GM12878 (cell line): ENCODE measurements around the gene GPR18. TPM values are rescaled to one million over a fixed set of nuclear protein-coding genes. Genes with fewer than 3 reads are reported as not detected.
A peak's percentile ranks its signal among the peaks of the same experiment; 100 is the strongest.

Experiments used
- ATAC-seq: fragments of 200-7000 bp; cut with Tn5 transposase; 3 replicates; pipeline ENCODE4 v1.9.1; 2020; ENCODE audit warnings: mild to moderate bottlenecking, moderate library complexity
- BruUV-seq: library from RNA; stranded (reverse); fragments of 400-500 nt; replicated peaks from 2 replicates; lab custom pipeline; 2021; lab: Mats Ljungman, UMichigan
- CTCF ChIA-PET: fragments of 300-600 bp; sonication (Branson Sonifier 250); formaldehyde crosslinking; extraction: SDS; loops from one replicate; lab custom pipeline; 2021; ENCODE audit warnings: inconsistent platforms; lab: Yijun Ruan, JAX
- POLR2A ChIA-PET: fragments of 350-600 bp; formaldehyde crosslinking; extraction: SDS; loops from one replicate; lab custom pipeline; 2021; ENCODE audit warnings: inconsistent platforms; lab: Charles Lee
- RAD21 ChIA-PET: fragments of 300-600 bp; sonication (Branson Sonifier 250); formaldehyde crosslinking; loops from one replicate; lab custom pipeline; 2023; ENCODE audit warnings: antibody characterized with exemption; ENCODE audit not compliant: unreplicated experiment; lab: Charles Lee
- SMC1A ChIA-PET: fragments of 300-600 bp; sonication (Branson Sonifier 250); formaldehyde crosslinking; loops from one replicate; lab custom pipeline; 2023; ENCODE audit not compliant: unreplicated experiment, uncharacterized antibody; lab: Charles Lee
- DNase-seq: peaks from one replicate; pipeline ENCODE4 v3.0.0-alpha.2; 2011; ENCODE audit warnings: low read depth, low spot score
- FAIRE-seq: peaks from 3 replicates; lab custom pipeline; 2011; peaks lifted over from hg19 to GRCh38; lab: Jason Lieb, UNC
- H2AFZ ChIP-seq: 2 replicates; pipeline ENCODE4 v1.6.0; 2011; ENCODE audit warnings: low read depth, low read length, control low read depth; ENCODE audit not compliant: control insufficient read depth
- H3K27ac ChIP-seq: 2 replicates; pipeline ENCODE4 v1.5.1; 2011; ENCODE audit warnings: control low read depth; ENCODE audit not compliant: control insufficient read depth, insufficient read depth
- H3K27me3 ChIP-seq, 2 experiments: replicated peaks in 1 of 2; 2 replicates each; pipeline versions ENCODE4 v1.6.0 to v1.6.1; 2011; ENCODE audit warnings: low read length in 1 of 2; ENCODE audit not compliant: control insufficient read depth in 2 of 2, insufficient read depth in 2 of 2
- H3K36me3 ChIP-seq, 2 experiments: 2 replicates each; pipeline ENCODE4 v1.5.1; 2011; ENCODE audit warnings: low read length in 1 of 2; ENCODE audit not compliant: control insufficient read depth in 2 of 2, insufficient read depth in 2 of 2
- H3K4me1 ChIP-seq: 2 replicates; pipeline ENCODE4 v1.6.1; 2011; ENCODE audit warnings: mild to moderate bottlenecking, low read length, moderate library complexity, mixed read lengths; ENCODE audit not compliant: control insufficient read depth, insufficient read depth
- H3K4me2 ChIP-seq: 2 replicates; pipeline ENCODE4 v1.6.0; 2011; ENCODE audit warnings: control low read depth; ENCODE audit not compliant: control insufficient read depth, insufficient read depth
- H3K4me3 ChIP-seq: fragments of 200-600 bp; sonication (generic); 2 replicates; pipeline ENCODE4 v1.5.1; 2016
- H3K79me2 ChIP-seq: 2 replicates; pipeline ENCODE4 v1.6.0; 2011; ENCODE audit warnings: low read length; ENCODE audit not compliant: control insufficient read depth, insufficient read depth
- H3K9ac ChIP-seq: 2 replicates; pipeline ENCODE4 v1.8.0; 2011; ENCODE audit warnings: low read length, control low read depth, mixed read lengths; ENCODE audit not compliant: control insufficient read depth, insufficient read depth
- H3K9me3 ChIP-seq: replicated peaks from 3 replicates; pipeline ENCODE4 v1.5.1; 2011; ENCODE audit warnings: mild to moderate bottlenecking, low read length; ENCODE audit not compliant: control insufficient read depth, insufficient read depth
- H4K20me1 ChIP-seq: 2 replicates; pipeline ENCODE4 v1.6.0; 2011; ENCODE audit not compliant: control insufficient read depth, insufficient read depth
- CBX3 ChIP-seq: fragments of 200-600 bp; sonication (generic); IDR thresholded peaks from 2 replicates; pipeline ENCODE4 v1.6.1; 2016; ENCODE audit warnings: low read depth, borderline replicate concordance
- EP300 ChIP-seq, 2 experiments: fragments of 150-350 bp in 1 of 2; IDR thresholded peaks; 2 replicates each; pipeline ENCODE4 v1.6.1; 2011 to 2012; ENCODE audit warnings: low read depth in 2 of 2, low read length in 2 of 2, borderline replicate concordance in 1 of 2, improper control_type of control experiment in 1 of 2, inconsistent platforms in 1 of 2; ENCODE audit not compliant: control insufficient read depth in 1 of 2
- LARP7 ChIP-seq: fragments of 450-650 bp; IDR thresholded peaks from 2 replicates; pipeline ENCODE4 v1.6.1; 2017; ENCODE audit warnings: mild to moderate bottlenecking
- NRF1 ChIP-seq: conservative IDR thresholded peaks from 2 replicates; pipeline ENCODE4 v1.6.1; 2011; ENCODE audit warnings: mild to moderate bottlenecking, low read depth, low read length, improper control_type of control experiment
- RCOR1 ChIP-seq: conservative IDR thresholded peaks from 2 replicates; pipeline ENCODE4 v1.6.1; 2012; ENCODE audit warnings: low read depth, low read length, improper control_type of control experiment
- RUNX3 ChIP-seq: IDR thresholded peaks from 2 replicates; pipeline ENCODE4 v1.6.1; 2012; ENCODE audit warnings: low read length, inconsistent platforms
- SPI1 ChIP-seq: IDR thresholded peaks from 2 replicates; pipeline ENCODE4 v1.6.1; 2011; ENCODE audit warnings: low read depth, mild to moderate bottlenecking, low read length, moderate library complexity, borderline replicate concordance; ENCODE audit not compliant: insufficient read depth
- WGBS: methylation state at CpG from one replicate; pipeline ENCODE4 v1.1.6; 2016; ENCODE audit warnings: low lambda C conversion rate; ENCODE audit not compliant: insufficient replicate concordance, insufficient coverage; ENCODE audit errors: missing lambda C conversion rate; 5-methylcytosine and 5-hydroxymethylcytosine counted together
- in situ Hi-C: fragments of 300-500 bp; cut with MboI; formaldehyde crosslinking; loops from 9 replicates; pipeline ENCODE4 v1.14.3; 2018; ENCODE audit warnings: mixed read lengths
- intact Hi-C: fragments of 100-400 bp; cut with micrococcal nuclease; formaldehyde crosslinking; loops from one replicate; pipeline ENCODE4 v1.14.2; 2022; ENCODE audit not compliant: unreplicated experiment
- polyA plus RNA-seq, 11 experiments: library from polyadenylated mRNA; depleted of rRNA in 4 of 11; unstranded in 6 of 11; stranded (reverse) in 5 of 11; fragments of >200 nt; fragmentation: Nextera tagmentation in 4 of 11; fragmentation: Illumina TruSeq in 1 of 11; extraction: Ambion mirVana in 4 of 11; extraction: Trizol in 1 of 11; gene quantifications; 1 replicate in 1 of 11; 2 replicates in 10 of 11; pipeline versions ENCODE4 v1.2.1 to v1.2.3, GENCODE V29; 2011 to 2016; ENCODE audit warnings: inconsistent platforms in 2 of 11, missing spikeins in 2 of 11, low read depth in 1 of 11
- total RNA-seq, 4 experiments: library from RNA; depleted of rRNA in 3 of 4; stranded (reverse); fragments of >200 nt in 3 of 4; fragmentation: Illumina TruSeq in 1 of 4; extraction: Trizol in 1 of 4; gene quantifications; 2 replicates each; pipeline versions ENCODE4 v1.2.1 to v1.2.3, GENCODE V29; 2013 to 2021
- TF ChIP-seq, protein P1 (sequence below): fragments of 450-650 bp; IDR thresholded peaks from 2 replicates; pipeline ENCODE4 v1.6.1; 2017; ENCODE audit warnings: mild to moderate bottlenecking, low read depth, inconsistent platforms; ENCODE audit not compliant: poor library complexity, severe bottlenecking
- TF ChIP-seq, protein P2 (sequence below): fragments of 450-650 bp; conservative IDR thresholded peaks from 2 replicates; pipeline ENCODE4 v1.6.1; 2017; ENCODE audit warnings: mild to moderate bottlenecking, moderate library complexity

The GPR18 gene
- total and polyA plus RNA-seq, 10 of the 15 experiments (the other 5 are each of a cell fraction or from before 2014, with no cell fraction given): 3.3 to 12.9 (median 5.2) TPM

DNA sequence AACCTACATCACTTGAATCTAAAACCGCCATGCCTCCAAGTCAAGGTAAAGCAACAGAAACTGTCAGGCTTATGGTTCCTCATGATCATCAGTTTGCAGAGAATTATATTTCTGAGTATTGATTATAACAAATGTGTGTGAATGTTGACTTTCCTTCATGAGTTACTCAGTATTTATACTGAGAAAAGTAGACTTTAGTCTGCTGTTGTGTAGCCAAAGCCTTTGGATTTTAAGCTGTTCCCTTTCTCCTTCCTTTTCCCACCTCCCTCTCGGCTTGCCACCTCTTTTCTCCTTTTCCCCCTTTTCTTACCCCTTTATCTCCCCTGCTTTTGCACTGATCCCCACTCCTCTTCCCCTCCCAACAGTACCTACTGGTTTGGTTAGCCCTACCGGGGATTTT, 20.7 kb upstream of the GPR18 start (continued):
- TF ChIP-seq, protein P1, sequence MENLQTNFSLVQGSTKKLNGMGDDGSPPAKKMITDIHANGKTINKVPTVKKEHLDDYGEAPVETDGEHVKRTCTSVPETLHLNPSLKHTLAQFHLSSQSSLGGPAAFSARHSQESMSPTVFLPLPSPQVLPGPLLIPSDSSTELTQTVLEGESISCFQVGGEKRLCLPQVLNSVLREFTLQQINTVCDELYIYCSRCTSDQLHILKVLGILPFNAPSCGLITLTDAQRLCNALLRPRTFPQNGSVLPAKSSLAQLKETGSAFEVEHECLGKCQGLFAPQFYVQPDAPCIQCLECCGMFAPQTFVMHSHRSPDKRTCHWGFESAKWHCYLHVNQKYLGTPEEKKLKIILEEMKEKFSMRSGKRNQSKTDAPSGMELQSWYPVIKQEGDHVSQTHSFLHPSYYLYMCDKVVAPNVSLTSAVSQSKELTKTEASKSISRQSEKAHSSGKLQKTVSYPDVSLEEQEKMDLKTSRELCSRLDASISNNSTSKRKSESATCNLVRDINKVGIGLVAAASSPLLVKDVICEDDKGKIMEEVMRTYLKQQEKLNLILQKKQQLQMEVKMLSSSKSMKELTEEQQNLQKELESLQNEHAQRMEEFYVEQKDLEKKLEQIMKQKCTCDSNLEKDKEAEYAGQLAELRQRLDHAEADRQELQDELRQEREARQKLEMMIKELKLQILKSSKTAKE: no peak
- TF ChIP-seq CBX3 (no peak), LARP7 (no peak), NRF1 (no peak), RCOR1 (no peak)

DNA sequence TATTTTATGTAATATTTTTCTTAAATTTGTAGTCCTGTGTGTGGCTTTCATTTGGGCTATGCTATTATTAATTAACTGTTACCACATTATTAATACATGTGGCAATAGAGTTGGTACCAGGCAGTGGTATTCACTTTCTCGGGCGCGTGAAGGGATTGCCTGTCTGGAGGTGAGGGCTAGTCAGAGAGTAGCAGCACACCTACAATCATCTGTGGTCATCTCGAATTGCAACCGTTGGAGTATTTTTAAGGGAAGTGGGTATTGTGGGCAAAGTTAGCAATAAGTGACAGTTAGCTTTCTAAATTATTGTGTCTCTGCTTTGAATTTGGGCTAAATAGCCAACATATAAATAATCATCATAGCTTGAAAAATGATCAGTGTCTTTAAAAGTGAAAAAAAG, 20.0 kb upstream of the GPR18 start:
- H3K79me2 ChIP-seq: peaks cover 8% of the 10 kb centered on the region
- TF ChIP-seq SPI1 (peak; percentile 62; the same call in 1 of the 2 replicates), RUNX3 (peak; percentile 48), EP300 (IDR thresholded peaks at IDR 0.05; ENCODE audit: borderline replicate concordance in 1 of 2, control insufficient read depth in 1 of 2, low read depth in 2 of 2, low read length in 2 of 2) (0 out of 4 replicates have a peak, but pooled peaks of 1 of the 2 experiments have one; percentile 20)
- TF ChIP-seq, protein P2, sequence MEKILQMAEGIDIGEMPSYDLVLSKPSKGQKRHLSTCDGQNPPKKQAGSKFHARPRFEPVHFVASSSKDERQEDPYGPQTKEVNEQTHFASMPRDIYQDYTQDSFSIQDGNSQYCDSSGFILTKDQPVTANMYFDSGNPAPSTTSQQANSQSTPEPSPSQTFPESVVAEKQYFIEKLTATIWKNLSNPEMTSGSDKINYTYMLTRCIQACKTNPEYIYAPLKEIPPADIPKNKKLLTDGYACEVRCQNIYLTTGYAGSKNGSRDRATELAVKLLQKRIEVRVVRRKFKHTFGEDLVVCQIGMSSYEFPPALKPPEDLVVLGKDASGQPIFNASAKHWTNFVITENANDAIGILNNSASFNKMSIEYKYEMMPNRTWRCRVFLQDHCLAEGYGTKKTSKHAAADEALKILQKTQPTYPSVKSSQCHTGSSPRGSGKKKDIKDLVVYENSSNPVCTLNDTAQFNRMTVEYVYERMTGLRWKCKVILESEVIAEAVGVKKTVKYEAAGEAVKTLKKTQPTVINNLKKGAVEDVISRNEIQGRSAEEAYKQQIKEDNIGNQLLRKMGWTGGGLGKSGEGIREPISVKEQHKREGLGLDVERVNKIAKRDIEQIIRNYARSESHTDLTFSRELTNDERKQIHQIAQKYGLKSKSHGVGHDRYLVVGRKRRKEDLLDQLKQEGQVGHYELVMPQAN: no peak
- no peak overlapping the region for H3K4me2 ChIP-seq
- in situ Hi-C loops: no loop called here
- no peak overlapping the region for H3K9ac ChIP-seq
- H3K27me3 ChIP-seq: no peaks in the 10 kb centered on the region
- no peak overlapping the region for H3K27ac ChIP-seq
- intact Hi-C loops: no loop called here
- FAIRE-seq (no peak), ATAC-seq (peak; percentile 4; the same call in 1 of the 3 replicates), DNase-seq (no peak)
- ChIA-PET CTCF (interaction anchor here (0.9 to 2.0 kb wide), 4 partner anchors 8 to 109 kb away, joined by 4 to 14 read pairs (median 4); no protein-coding TSS in a partner anchor), POLR2A (no interaction called here), SMC1A (interaction anchor here (1.0 to 8.5 kb wide), 8 partner anchors 8 to 110 kb away, joined by 3 to 132 read pairs (median 7); no protein-coding TSS in a partner anchor), RAD21 (interaction anchor here (0.7 to 1.4 kb wide), 2 partner anchors 8 to 12 kb away, joined by 5 read pairs; no protein-coding TSS in a partner anchor)
- H2AFZ ChIP-seq: no peak overlapping the region
- H3K4me3 ChIP-seq: no peak overlapping the region
- no peaks in the 10 kb centered on the region for H4K20me1 ChIP-seq
- no TSS peak for BruUV-seq
- H3K4me1 ChIP-seq: peaks cover 46% of the 10 kb centered on the region
- H3K9me3 ChIP-seq: peaks cover 2% of the 10 kb centered on the region; the same call in 1 of the 3 replicates
- H3K36me3 ChIP-seq: no peaks in the 10 kb centered on the region; a peak in 2 of 4 replicates
- 89% methylated on average over 5 of the region's 5 CpGs for WGBS
